ENCODE results near the gene UBXN4. TPM values are rescaled to one million over a fixed set of nuclear protein-coding genes. Genes with fewer than 3 reads are reported as not detected.

The UBXN4 gene
- polyA plus RNA-seq, 2 of the 4 experiments (the other 2 are of a cell fraction), result 70.8 to 129 TPM

DNA sequence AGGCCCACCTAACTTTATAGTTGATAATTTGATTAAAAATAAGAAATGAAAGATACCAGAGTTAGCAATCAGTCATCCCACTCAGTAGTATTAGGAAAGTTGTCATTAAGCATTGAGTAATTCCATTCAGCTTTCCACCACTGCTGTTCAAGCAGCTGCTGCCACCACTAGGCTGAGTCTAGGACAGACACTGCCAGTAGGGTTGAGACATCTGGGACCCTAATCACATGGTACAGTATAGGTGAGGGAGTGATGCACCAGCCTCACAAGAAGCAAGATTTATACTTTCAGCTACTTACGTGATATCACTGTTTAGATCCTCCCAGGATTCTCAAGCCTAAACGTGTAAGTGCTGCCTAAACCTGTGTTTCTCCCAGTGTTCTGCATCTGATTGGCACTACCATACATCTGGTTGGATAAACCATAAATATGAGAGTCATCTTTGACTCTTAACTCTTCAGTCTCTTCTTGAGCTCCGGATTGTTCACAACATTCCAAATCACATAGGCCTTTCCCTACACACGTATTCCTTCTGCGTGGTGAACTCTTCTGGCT lies 3.2 kb downstream of the UBXN4 start:
- CTCF ChIA-PET, result interaction anchor here (0.6 to 1.1 kb wide), 3 partner anchors 8 to 718 kb away, joined by 3 to 5 read pairs (median 3); no protein-coding TSS in a partner anchor
- ATAC-seq, result peak; percentile 21 to 26; a peak in 3 of 6 replicates
- no peaks in the 10 kb centered on the region for H3K9me3 ChIP-seq
- H3K4me2 ChIP-seq, result peak overlapping the region; percentile 96; the same call in 2 of the 3 replicates
- FAIRE-seq, result no peak
- 79% methylated on average over 5 of the region's 5 CpGs for WGBS (ENCODE audit: missing lambda C conversion rate)
- POLR2A ChIA-PET, result no interaction called here
- H3K27ac ChIP-seq, result no peak overlapping the region
- peaks cover 26% of the 10 kb centered on the region; the same call in 2 of the 3 replicates for H3K4me1 ChIP-seq
- no peak overlapping the region for H3K4me3 ChIP-seq
- TF ChIP-seq NPAS2 (CRISPR knock-in tag; IDR thresholded peaks at IDR 0.05; ENCODE audit: borderline replicate concordance) (no peak), SREBF2 (IDR thresholded peaks at IDR 0.05) (no peak), CEBPB (IDR thresholded peaks at IDR 0.05) (peak in 1 of 2 experiments; percentile 46; a peak in 1 of 4 replicates), RAD21 (conservative IDR thresholded peaks at IDR 0.05 in 1 of 2, IDR thresholded peaks at IDR 0.05 in 1 of 2) (peak in 1 of 2 experiments; percentile 40; a peak in 2 of 5 replicates), CTCF (IDR thresholded peaks at IDR 0.05) (0 out of 3 replicates have a peak, but pooled peaks have one; percentile 22), TFCP2L1 (CRISPR knock-in tag; IDR thresholded peaks at IDR 0.05) (no peak), TP53 (CRISPR knock-in tag; IDR thresholded peaks at IDR 0.05) (no peak), HDAC2 (IDR thresholded peaks at IDR 0.05) (no peak), SMC3 (IDR thresholded peaks at IDR 0.05) (no peak), ZSCAN20 (CRISPR knock-in tag; IDR thresholded peaks at IDR 0.05) (no peak), CHD4 (IDR thresholded peaks at IDR 0.05; ENCODE audit: borderline replicate concordance) (no peak), JUN (IDR thresholded peaks at IDR 0.05) (no peak), POLR2AphosphoS2 (conservative IDR thresholded peaks at IDR 0.05; ENCODE audit: low read length) (0 out of 2 replicates have a peak, but pooled peaks have one; percentile 24)
- peak; percentile 59 to 73 for DNase-seq (ENCODE audit: low read depth in 1 of 2, low spot score in 1 of 2)

- DNase-seq (ENCODE audit: low read depth in 1 of 2, low spot score in 1 of 2), result no peak
- CTCF ChIA-PET, result interaction anchor here (0.6 to 1.1 kb wide), 2 partner anchors 14 to 719 kb away, joined by 3 to 5 read pairs; no protein-coding TSS in a partner anchor
- WGBS (ENCODE audit: missing lambda C conversion rate), result 68% methylated on average over 4 of the region's 4 CpGs
- Histone ChIP-seq H3K4me1 (peaks cover 26% of the 10 kb centered on the region; the same call in 2 of the 3 replicates), H3K27ac (no peak overlapping the region), H3K4me2 (peak overlapping the region; percentile 27; the same call in 2 of the 3 replicates), H3K9me3 (no peaks in the 10 kb centered on the region), H3K4me3 (no peak overlapping the region)
- TF ChIP-seq CHD2 (IDR thresholded peaks at IDR 0.05; ENCODE audit: low read length, partially characterized antibody), result no peak
- no peak for TF ChIP-seq PHF8 (IDR thresholded peaks at IDR 0.05; ENCODE audit: borderline replicate concordance, low read depth)
- no peak for TF ChIP-seq FOSL2 (IDR thresholded peaks at IDR 0.05)
- peak; percentile 20; the same call in 1 of the 2 replicates for TF ChIP-seq FOSL2 (CRISPR knock-in tag; IDR thresholded peaks at IDR 0.05)
- TF ChIP-seq ESRRA (IDR thresholded peaks at IDR 0.05; ENCODE audit: borderline replicate concordance, low read length), result no peak
- no peak for ATAC-seq
- no peak for FAIRE-seq
- POLR2A ChIA-PET, result no interaction called here
These were observed 3.9 kb downstream of the UBXN4 start for GRCh38 chr2:135745545-135745944.

DNA sequence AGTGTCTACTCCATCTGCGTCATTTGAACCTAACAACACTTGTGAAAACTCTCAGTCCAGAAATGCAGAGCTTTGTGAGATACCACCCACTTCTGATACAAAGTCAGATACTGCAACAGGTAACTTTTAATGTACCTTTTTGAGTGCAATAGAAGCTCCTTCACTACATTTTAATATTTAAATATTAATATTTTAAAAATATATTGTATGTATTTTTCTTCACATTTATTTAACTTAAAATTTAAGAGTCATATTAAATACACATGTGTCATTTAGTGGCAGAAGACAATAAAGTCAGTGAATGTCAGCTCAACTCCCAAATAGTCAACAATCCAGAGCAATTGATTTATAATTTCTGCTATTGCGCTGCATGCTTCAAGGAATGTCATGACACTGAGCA lies 13.9 kb downstream of the UBXN4 start:
- no peak overlapping the region for H3K27ac ChIP-seq
- ChIA-PET POLR2A (interaction anchor here (1.4 kb wide), 1 partner anchor 13 kb away, joined by 3 read pairs; no protein-coding TSS in a partner anchor), CTCF (interaction anchor here (1.1 to 2.3 kb wide), 3 partner anchors 11 to 42 kb away, joined by 3 to 10 read pairs (median 3); no protein-coding TSS in a partner anchor)
- ATAC-seq (no peak), FAIRE-seq (no peak), DNase-seq (ENCODE audit: low read depth in 1 of 2, low spot score in 1 of 2) (no peak)
- H3K4me2 ChIP-seq, result no peak overlapping the region
- no peak overlapping the region for H3K4me3 ChIP-seq
- peaks cover 25% of the 10 kb centered on the region for H3K9me3 ChIP-seq
- WGBS (ENCODE audit: missing lambda C conversion rate), result 96% methylated on average over 2 of the region's 2 CpGs
- H3K4me1 ChIP-seq, result no peaks in the 10 kb centered on the region
- TF ChIP-seq HEYL (CRISPR knock-in tag; IDR thresholded peaks at IDR 0.05), result no peak
- no peak for TF ChIP-seq RCOR1 (IDR thresholded peaks at IDR 0.05; ENCODE audit: low read depth, low read length)
- TF ChIP-seq ZNF302 (CRISPR knock-in tag; IDR thresholded peaks at IDR 0.05), result no peak
- no peak for TF ChIP-seq NFE2L2 (conservative IDR thresholded peaks at IDR 0.05; ENCODE audit: low read length)
- no peak for TF ChIP-seq TFCP2L1 (CRISPR knock-in tag; IDR thresholded peaks at IDR 0.05)
- TF ChIP-seq BHLHE40 (IDR thresholded peaks at IDR 0.05; ENCODE audit: low read depth, low read length), result no peak
- TF ChIP-seq ESRRA (IDR thresholded peaks at IDR 0.05; ENCODE audit: borderline replicate concordance, low read length), result no peak
- TF ChIP-seq HES2 (IDR thresholded peaks at IDR 0.05), result no peak
- TF ChIP-seq, protein P1, sequence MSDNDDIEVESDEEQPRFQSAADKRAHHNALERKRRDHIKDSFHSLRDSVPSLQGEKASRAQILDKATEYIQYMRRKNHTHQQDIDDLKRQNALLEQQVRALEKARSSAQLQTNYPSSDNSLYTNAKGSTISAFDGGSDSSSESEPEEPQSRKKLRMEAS (IDR thresholded peaks at IDR 0.05), result no peak
- TF ChIP-seq NR3C1 (IDR thresholded peaks at IDR 0.05), result no peak
- TF ChIP-seq PBX3 (IDR thresholded peaks at IDR 0.05), result no peak
- TF ChIP-seq PHF8 (IDR thresholded peaks at IDR 0.05; ENCODE audit: borderline replicate concordance, low read depth), result no peak
- TF ChIP-seq CTCF (IDR thresholded peaks at IDR 0.05), result no peak
- no peak for TF ChIP-seq TP53 (CRISPR knock-in tag; IDR thresholded peaks at IDR 0.05)
- no peak for TF ChIP-seq RARB (CRISPR knock-in tag; IDR thresholded peaks at IDR 0.05)
- no peak for TF ChIP-seq ZFP36 (IDR thresholded peaks at IDR 0.05; ENCODE audit: borderline replicate concordance, partially characterized antibody)
